HepG2 (cell line): ENCODE measurements around the gene TENM3. TPM values are rescaled to one million over a fixed set of nuclear protein-coding genes. Genes with fewer than 3 reads are reported as not detected.

ENCODE experiments used
- ATAC-seq: fragments of 200-7000 bp; cut with Tn5 transposase; 3 replicates; pipeline ENCODE4 v1.9.1; 2020; ENCODE audit warnings: mild to moderate bottlenecking, moderate library complexity
- BruUV-seq: library from RNA; stranded (reverse); fragments of 400-500 nt; replicated peaks from 2 replicates; lab custom pipeline; 2021; lab: Mats Ljungman, UMichigan
- CTCF ChIA-PET: fragments of 300-600 bp; formaldehyde crosslinking; extraction: SDS; loops from one replicate; lab custom pipeline; 2021; ENCODE audit warnings: low total read pairs, inconsistent platforms, low intra/inter-chr PET ratio; lab: Yijun Ruan, JAX
- POLR2A ChIA-PET: fragments of 350-600 bp; sonication (Branson Sonifier 250); formaldehyde crosslinking; loops from one replicate; lab custom pipeline; 2020; ENCODE audit warnings: antibody characterized with exemption, inconsistent platforms; lab: Yijun Ruan, JAX
- DNase-seq: peaks from one replicate; pipeline ENCODE4 v3.0.0-alpha.2; 2015; ENCODE audit warnings: low spot score
- FAIRE-seq: peaks from 3 replicates; lab custom pipeline; 2011; peaks lifted over from hg19 to GRCh38; lab: Jason Lieb, UNC
- H2AFZ ChIP-seq: one replicate; pipeline ENCODE4 v1.6.1; 2011; ENCODE audit warnings: low read length, inconsistent platforms
- H3K27ac ChIP-seq: fragments of 300-600 bp; 3 replicates; pipeline ENCODE4 v1.8.0; 2011; ENCODE audit warnings: mixed run types, mild to moderate bottlenecking, mixed read lengths, low read length, inconsistent platforms; ENCODE audit not compliant: insufficient read depth; ENCODE audit errors: extremely low read length
- H3K27me3 ChIP-seq, 2 experiments: fragments of 200-600 bp in 1 of 2; 2 replicates in 1 of 2; 3 replicates in 1 of 2; pipeline versions ENCODE4 v1.6.0 to v1.8.0; 2011; ENCODE audit warnings: low read length in 2 of 2, mild to moderate bottlenecking in 2 of 2, moderate library complexity in 2 of 2, inconsistent platforms in 1 of 2; ENCODE audit not compliant: insufficient read depth in 2 of 2, control insufficient read depth in 1 of 2
- H3K36me3 ChIP-seq, 2 experiments: fragments of 200-600 bp in 1 of 2; replicated peaks in 1 of 2; 2 replicates in 1 of 2; 3 replicates in 1 of 2; pipeline versions ENCODE4 v1.5.1 to v1.8.0; 2011; ENCODE audit warnings: low read length in 2 of 2, inconsistent platforms in 1 of 2; ENCODE audit not compliant: insufficient read depth in 2 of 2, control insufficient read depth in 1 of 2
- H3K4me1 ChIP-seq: 2 replicates; pipeline ENCODE4 v1.5.1; 2012; ENCODE audit warnings: low read length, inconsistent platforms; ENCODE audit not compliant: insufficient read depth
- H3K4me2 ChIP-seq: 2 replicates; pipeline ENCODE4 v1.6.0; 2011; ENCODE audit warnings: low read depth, low read length, inconsistent platforms
- H3K4me3 ChIP-seq, 3 experiments: fragments of 200-600 bp in 1 of 3; sonication (generic), shearing (Covaris generic) in 1 of 3; replicated peaks in 1 of 3; 2 replicates each; pipeline ENCODE4 v1.5.1; 2011 to 2016; ENCODE audit warnings: low read length in 3 of 3, inconsistent platforms in 2 of 3, low read depth in 2 of 3, mild to moderate bottlenecking in 2 of 3, control low read depth in 1 of 3, mixed read lengths in 1 of 3; ENCODE audit not compliant: insufficient read depth in 1 of 3
- H3K79me2 ChIP-seq: one replicate; pipeline ENCODE4 v1.6.1; 2011; ENCODE audit warnings: low read length, inconsistent platforms; ENCODE audit not compliant: insufficient read depth
- H3K9ac ChIP-seq: 2 replicates; pipeline ENCODE4 v1.6.0; 2011; ENCODE audit warnings: mild to moderate bottlenecking, low read depth, low read length, inconsistent platforms; ENCODE audit not compliant: insufficient read depth
- H3K9me3 ChIP-seq: 2 replicates; pipeline ENCODE4 v1.5.1; 2012; ENCODE audit warnings: mild to moderate bottlenecking, low read length
- H4K20me1 ChIP-seq: 2 replicates; pipeline ENCODE4 v1.6.0; 2011; ENCODE audit warnings: inconsistent platforms, mild to moderate bottlenecking, low read length, moderate library complexity; ENCODE audit not compliant: insufficient read depth
- CCDC6 ChIP-seq: sonication (generic); formaldehyde crosslinking; IDR thresholded peaks from 2 replicates; pipeline ENCODE4 v1.8.1; 2022; ENCODE audit warnings: mild to moderate bottlenecking, missing genetic modification reagents, moderate library complexity
- GATAD1 ChIP-seq: IDR thresholded peaks from 2 replicates; pipeline ENCODE4 v1.6.1; 2016; ENCODE audit warnings: missing genetic modification reagents, missing compliant biosample characterization
- HNRNPK ChIP-seq: fragments of 200-400 bp; formaldehyde crosslinking; IDR thresholded peaks from 2 replicates; pipeline ENCODE4 v1.6.1; 2018; ENCODE audit warnings: low read length, low read depth, moderate library complexity, mild to moderate bottlenecking; ENCODE audit not compliant: poor library complexity, severe bottlenecking
- HNRNPLL ChIP-seq: fragments of 200-400 bp; formaldehyde crosslinking; IDR thresholded peaks from 2 replicates; pipeline ENCODE4 v1.6.1; 2017; ENCODE audit warnings: mild to moderate bottlenecking, low read depth, low read length; ENCODE audit not compliant: poor library complexity, severe bottlenecking
- KAT7 ChIP-seq: IDR thresholded peaks from 2 replicates; pipeline ENCODE4 v1.6.1; 2018; ENCODE audit warnings: borderline replicate concordance, missing compliant biosample characterization
- MIER3 ChIP-seq: IDR thresholded peaks from 2 replicates; pipeline ENCODE4 v1.6.1; 2016; ENCODE audit warnings: missing compliant biosample characterization, borderline replicate concordance
- NONO ChIP-seq, 2 experiments: fragments of 450-650 bp in 1 of 2; sonication (generic) in 1 of 2; formaldehyde crosslinking in 1 of 2; IDR thresholded peaks in 1 of 2; conservative IDR thresholded peaks in 1 of 2; 2 replicates each; pipeline versions ENCODE4 v1.6.1 to v1.8.0; 2017 to 2022; ENCODE audit warnings: mild to moderate bottlenecking in 1 of 2, missing genetic modification reagents in 1 of 2, moderate library complexity in 1 of 2
- RFXANK ChIP-seq: IDR thresholded peaks from 2 replicates; pipeline ENCODE4 v1.6.1; 2016
- RNF2 ChIP-seq: fragments of 450-650 bp; conservative IDR thresholded peaks from 2 replicates; pipeline ENCODE4 v1.6.1; 2016; ENCODE audit warnings: low read depth
- ZNF317 ChIP-seq: sonication (generic); formaldehyde crosslinking; IDR thresholded peaks from 2 replicates; pipeline ENCODE4 v1.5.0; 2020; ENCODE audit warnings: mild to moderate bottlenecking, missing genetic modification reagents
- ZNF446 ChIP-seq: sonication (generic); formaldehyde crosslinking; IDR thresholded peaks from 2 replicates; pipeline ENCODE4 v1.5.0; 2020; ENCODE audit warnings: mild to moderate bottlenecking, missing genetic modification reagents
- ZNF766 ChIP-seq: sonication (generic); formaldehyde crosslinking; IDR thresholded peaks from 2 replicates; pipeline ENCODE4 v1.5.0; 2020; ENCODE audit warnings: missing genetic modification reagents, borderline replicate concordance
- ZNF816 ChIP-seq: sonication (generic); formaldehyde crosslinking; IDR thresholded peaks from 2 replicates; pipeline ENCODE4 v1.8.0; 2022; ENCODE audit warnings: missing genetic modification reagents, mild to moderate bottlenecking, borderline replicate concordance
- WGBS: methylation state at CpG from one replicate; pipeline ENCODE4 v1.1.6; 2017; ENCODE audit warnings: low lambda C conversion rate; 5-methylcytosine and 5-hydroxymethylcytosine counted together
- in situ Hi-C: cut with HindIII; loops from 2 replicates; pipeline ENCODE4 v1.10.0; 2017; ENCODE audit warnings: low pct_unique_long_range_greater_than_20kb; ENCODE audit not compliant: extremely low pct_ligation_motif_present
- intact Hi-C: fragments of 100-400 bp; cut with micrococcal nuclease; formaldehyde crosslinking; loops from one replicate; pipeline ENCODE4 v1.10.0; 2022; ENCODE audit not compliant: unreplicated experiment
- polyA plus RNA-seq, 8 experiments: library from polyadenylated mRNA; depleted of rRNA in 3 of 8; stranded (reverse) in 7 of 8; unstranded in 1 of 8; fragments of >200 nt; fragmentation: Illumina TruSeq in 4 of 8; extraction: Trizol in 4 of 8; gene quantifications; 2 replicates each; pipeline versions ENCODE4 v1.2.1 to v1.2.3, GENCODE V29; 2011 to 2016; ENCODE audit warnings: low read depth in 4 of 8, missing spikeins in 1 of 8, mixed read lengths in 1 of 8; ENCODE audit not compliant: insufficient read depth in 1 of 8
- total RNA-seq, 5 experiments: library from RNA; depleted of rRNA; stranded (reverse); fragments of >200 nt; fragmentation: Illumina TruSeq; extraction: Trizol; gene quantifications; 2 replicates each; pipeline ENCODE4 v1.2.3, GENCODE V29; 2016; ENCODE audit warnings: low read depth in 1 of 5
- TF ChIP-seq, protein P1 (sequence below): sonication (generic); formaldehyde crosslinking; IDR thresholded peaks from 2 replicates; pipeline ENCODE4 v1.9.0; 2021; ENCODE audit warnings: missing genetic modification reagents, mild to moderate bottlenecking, borderline replicate concordance
- TF ChIP-seq, protein P2 (sequence below): sonication (generic); formaldehyde crosslinking; IDR thresholded peaks from 2 replicates; pipeline ENCODE4 v1.4.0; 2020; ENCODE audit warnings: mild to moderate bottlenecking, missing genetic modification reagents
- TF ChIP-seq, protein P3 (sequence below): sonication (generic); formaldehyde crosslinking; IDR thresholded peaks from 2 replicates; pipeline ENCODE4 v1.8.0; 2022; ENCODE audit warnings: mild to moderate bottlenecking, missing genetic modification reagents; ENCODE audit not compliant: insufficient replicate concordance

The TENM3 gene
- total and polyA plus RNA-seq, 2 of the 13 experiments (the other 11 are each of a cell fraction or from before 2014, with no cell fraction given), result 0.04 TPM; not detected in 1

DNA sequence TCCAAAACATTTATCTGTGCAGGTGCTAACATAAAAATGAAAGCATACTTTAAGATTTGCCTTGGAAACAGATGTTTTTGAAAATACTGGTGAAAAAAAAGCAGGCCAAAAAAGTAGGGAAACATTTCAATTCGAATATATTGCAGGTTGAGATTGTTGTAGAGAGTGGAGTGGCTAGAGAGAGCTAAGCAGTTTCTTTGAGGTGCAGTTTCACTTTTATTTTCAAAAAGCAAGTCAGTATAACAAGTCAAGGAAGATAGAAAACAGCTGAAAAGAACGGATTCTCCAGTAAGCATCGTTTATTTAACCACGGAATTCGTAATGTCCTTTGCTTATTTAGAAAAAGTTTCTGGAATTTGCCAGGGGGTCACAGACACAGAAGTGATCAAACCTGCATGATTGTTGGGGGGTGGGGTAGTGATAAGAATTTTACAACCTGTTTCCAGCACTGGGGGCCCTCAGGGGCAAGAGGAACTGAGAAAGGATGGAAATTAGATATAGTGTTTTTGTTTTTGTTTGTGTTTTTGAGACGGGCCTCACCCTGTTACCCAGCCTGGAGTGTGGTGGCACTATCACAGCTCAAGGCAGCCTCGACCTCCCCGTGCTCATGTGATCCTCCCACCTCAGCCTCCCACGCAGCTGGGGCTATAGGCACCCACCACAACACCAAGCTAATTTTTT is 175.0 kb downstream of the TENM3 start:
- H3K4me3 ChIP-seq, result no peak overlapping the region
- FAIRE-seq (no peak), DNase-seq (no peak), ATAC-seq (no peak)
- peaks cover 6% of the 10 kb centered on the region for H3K9me3 ChIP-seq
- no peaks in the 10 kb centered on the region for H3K79me2 ChIP-seq
- WGBS, result 1% methylated on average over 9 of the region's 9 CpGs
- H4K20me1 ChIP-seq, result no peaks in the 10 kb centered on the region
- H3K9ac ChIP-seq, result no peak overlapping the region
- H3K27me3 ChIP-seq, result no peaks in the 10 kb centered on the region; a peak in 1 of 5 replicates
- ChIA-PET POLR2A (no interaction called here), CTCF (no interaction called here)
- no peaks in the 10 kb centered on the region for H3K4me1 ChIP-seq
- no peak for TF ChIP-seq RNF2
- no peak for TF ChIP-seq CCDC6
- TF ChIP-seq HNRNPK, result no peak
- in situ Hi-C loops, result no loop called here
- BruUV-seq, result no TSS peak
- intact Hi-C loops, result no loop called here
- no peak overlapping the region for H3K27ac ChIP-seq
- no peak overlapping the region for H2AFZ ChIP-seq
- no peaks in the 10 kb centered on the region for H3K36me3 ChIP-seq
- no peak overlapping the region for H3K4me2 ChIP-seq

DNA sequence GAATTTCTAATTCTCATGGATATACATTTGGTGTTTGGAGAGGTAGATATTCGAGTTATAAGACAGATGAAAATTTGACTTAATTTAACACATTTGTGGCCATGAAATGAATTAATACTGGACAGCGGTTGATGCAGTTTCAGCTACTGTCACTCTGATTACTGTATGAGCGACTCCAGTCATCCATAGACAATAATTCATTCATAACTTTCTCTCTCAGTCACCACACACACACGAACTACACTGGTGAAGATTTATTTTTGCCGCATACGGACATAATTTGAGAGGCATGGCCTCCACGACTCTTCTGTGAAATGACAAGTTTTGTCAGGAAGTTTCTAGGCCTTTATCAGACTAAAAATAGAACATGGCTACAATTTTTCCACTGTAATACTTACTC is 177.0 kb downstream of the TENM3 start:
- no peak overlapping the region for H2AFZ ChIP-seq
- no peaks in the 10 kb centered on the region for H3K9me3 ChIP-seq
- no peak overlapping the region for H3K27ac ChIP-seq
- no peak for ATAC-seq
- H3K9ac ChIP-seq, result no peak overlapping the region
- WGBS, result 8% methylated on average over 7 of the region's 7 CpGs
- intact Hi-C loops, result no loop called here
- H3K79me2 ChIP-seq, result no peaks in the 10 kb centered on the region
- no peak for FAIRE-seq
- no peaks in the 10 kb centered on the region for H3K4me1 ChIP-seq
- no peak for DNase-seq
- no peaks in the 10 kb centered on the region; a peak in 1 of 5 replicates for H3K27me3 ChIP-seq
- in situ Hi-C loops, result no loop called here
- no peaks in the 10 kb centered on the region for H3K36me3 ChIP-seq
- H3K4me3 ChIP-seq, result no peak overlapping the region
- no peaks in the 10 kb centered on the region for H4K20me1 ChIP-seq
- POLR2A ChIA-PET, result no interaction called here
- H3K4me2 ChIP-seq, result no peak overlapping the region
- CTCF ChIA-PET, result no interaction called here
- no TSS peak for BruUV-seq
- TF ChIP-seq, protein P1, sequence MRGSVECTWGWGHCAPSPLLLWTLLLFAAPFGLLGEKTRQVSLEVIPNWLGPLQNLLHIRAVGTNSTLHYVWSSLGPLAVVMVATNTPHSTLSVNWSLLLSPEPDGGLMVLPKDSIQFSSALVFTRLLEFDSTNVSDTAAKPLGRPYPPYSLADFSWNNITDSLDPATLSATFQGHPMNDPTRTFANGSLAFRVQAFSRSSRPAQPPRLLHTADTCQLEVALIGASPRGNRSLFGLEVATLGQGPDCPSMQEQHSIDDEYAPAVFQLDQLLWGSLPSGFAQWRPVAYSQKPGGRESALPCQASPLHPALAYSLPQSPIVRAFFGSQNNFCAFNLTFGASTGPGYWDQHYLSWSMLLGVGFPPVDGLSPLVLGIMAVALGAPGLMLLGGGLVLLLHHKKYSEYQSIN (CRISPR knock-in tag), result no peak
- TF ChIP-seq HNRNPLL, result no peak
- TF ChIP-seq GATAD1 (CRISPR knock-in tag), result no peak
- TF ChIP-seq MIER3 (CRISPR knock-in tag), result no peak
- TF ChIP-seq, protein P2, sequence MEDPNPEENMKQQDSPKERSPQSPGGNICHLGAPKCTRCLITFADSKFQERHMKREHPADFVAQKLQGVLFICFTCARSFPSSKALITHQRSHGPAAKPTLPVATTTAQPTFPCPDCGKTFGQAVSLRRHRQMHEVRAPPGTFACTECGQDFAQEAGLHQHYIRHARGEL, result no peak
- TF ChIP-seq, protein P3, sequence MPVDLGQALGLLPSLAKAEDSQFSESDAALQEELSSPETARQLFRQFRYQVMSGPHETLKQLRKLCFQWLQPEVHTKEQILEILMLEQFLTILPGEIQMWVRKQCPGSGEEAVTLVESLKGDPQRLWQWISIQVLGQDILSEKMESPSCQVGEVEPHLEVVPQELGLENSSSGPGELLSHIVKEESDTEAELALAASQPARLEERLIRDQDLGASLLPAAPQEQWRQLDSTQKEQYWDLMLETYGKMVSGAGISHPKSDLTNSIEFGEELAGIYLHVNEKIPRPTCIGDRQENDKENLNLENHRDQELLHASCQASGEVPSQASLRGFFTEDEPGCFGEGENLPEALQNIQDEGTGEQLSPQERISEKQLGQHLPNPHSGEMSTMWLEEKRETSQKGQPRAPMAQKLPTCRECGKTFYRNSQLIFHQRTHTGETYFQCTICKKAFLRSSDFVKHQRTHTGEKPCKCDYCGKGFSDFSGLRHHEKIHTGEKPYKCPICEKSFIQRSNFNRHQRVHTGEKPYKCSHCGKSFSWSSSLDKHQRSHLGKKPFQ (CRISPR knock-in tag), result no peak
- no peak for TF ChIP-seq ZNF446
- TF ChIP-seq ZNF317 (CRISPR knock-in tag), result no peak
- no peak for TF ChIP-seq ZNF816 (CRISPR knock-in tag)
- no peak for TF ChIP-seq KAT7 (CRISPR knock-in tag)
- no peak for TF ChIP-seq RFXANK
- no peak for TF ChIP-seq NONO (IDR thresholded peaks at IDR 0.05)
- TF ChIP-seq NONO (CRISPR knock-in tag; conservative IDR thresholded peaks at IDR 0.05), result no peak
- TF ChIP-seq ZNF766 (CRISPR knock-in tag), result no peak
